Measurements from ENCODE around the gene STS.

STS gene

GRCh38 chrX:7184816-7185215 is 37.3 kb downstream of the STS start:
- no peak for DNase-seq

- no peak for DNase-seq
These were observed 41.2 kb downstream of the STS start for GRCh38 chrX:7188672-7189071.

GRCh38 chrX:7190157-7190556 is 42.6 kb downstream of the STS start:
- DNase-seq = no peak

GRCh38 chrX:7191681-7192110 is 44.2 kb downstream of the STS start:
- no peak for DNase-seq

GRCh38 chrX:7192871-7193270 is 45.4 kb downstream of the STS start:
- no peak for DNase-seq

GRCh38 chrX:7194606-7195005 is 47.1 kb downstream of the STS start:
- DNase-seq = no peak

All from activated CD4-positive, CD25-positive, alpha-beta regulatory T cell (primary cell).